Frontal cortex (tissue), 4 donors: ENCODE measurements around the gene ANKRD11. TPM values are rescaled to one million over a fixed set of nuclear protein-coding genes. Genes with fewer than 3 reads are reported as not detected.
"Not testable (repeated sequence)": the region's sequence is repeated elsewhere in the genome, so short reads cannot be mapped to it uniquely, and the experiment has no call there.

ENCODE experiments used
- DNase-seq, 2 donors: peaks; one replicate each; pipeline ENCODE4 v3.0.0; 2012; ENCODE audit warnings: low spot score in 2 of 2
- FAIRE-seq: peaks from 2 replicates; lab custom pipeline; 2012; peaks lifted over from hg19 to GRCh38; lab: Jason Lieb, UNC
- total RNA-seq: library from RNA; depleted of rRNA; stranded (reverse); fragments of >200 nt; gene quantifications from one replicate; pipeline ENCODE4 v1.2.3, GENCODE V29; 2014
- donor health status: control.
- donor health status: control.
- donor health status: control.

The ANKRD11 gene
- total RNA-seq, 1 donor from 2014 or later, result 27.7 TPM

- FAIRE-seq, result no peak
- no peak for DNase-seq
These were observed 174.4 kb downstream of the ANKRD11 start for GRCh38 chr16:89315791-89316581.

- DNase-seq, result no peak
- no peak for FAIRE-seq
These were observed 175.1 kb downstream of the ANKRD11 start for GRCh38 chr16:89315271-89315670.

DNA sequence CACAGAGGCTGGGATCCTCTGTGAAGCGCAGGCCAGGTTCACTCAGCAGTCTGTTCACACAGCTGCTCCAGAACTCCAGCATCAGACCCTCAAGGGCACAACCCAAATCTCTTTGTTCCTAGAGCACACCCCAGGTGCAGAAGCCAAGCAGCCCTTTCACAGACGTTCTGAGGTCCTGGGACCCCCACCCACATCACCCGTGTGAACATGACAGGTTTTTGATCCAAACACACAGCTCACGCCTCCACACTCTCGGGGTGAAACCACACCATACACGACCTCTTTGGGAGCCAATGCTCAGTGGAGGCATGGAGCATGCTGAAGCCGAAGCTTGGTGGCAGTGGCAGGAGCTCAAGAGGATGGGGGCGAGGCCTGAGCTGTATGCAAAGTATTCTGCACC lies 175.5 kb downstream of the ANKRD11 start:
- FAIRE-seq (no peak), DNase-seq (no peak)

GRCh38 chr16:89314357-89314756 lies 176.0 kb downstream of the ANKRD11 start:
- FAIRE-seq (no peak), DNase-seq (no peak)

GRCh38 chr16:89313583-89313982 lies 176.8 kb downstream of the ANKRD11 start:
- FAIRE-seq (no peak), DNase-seq (no peak)

DNA sequence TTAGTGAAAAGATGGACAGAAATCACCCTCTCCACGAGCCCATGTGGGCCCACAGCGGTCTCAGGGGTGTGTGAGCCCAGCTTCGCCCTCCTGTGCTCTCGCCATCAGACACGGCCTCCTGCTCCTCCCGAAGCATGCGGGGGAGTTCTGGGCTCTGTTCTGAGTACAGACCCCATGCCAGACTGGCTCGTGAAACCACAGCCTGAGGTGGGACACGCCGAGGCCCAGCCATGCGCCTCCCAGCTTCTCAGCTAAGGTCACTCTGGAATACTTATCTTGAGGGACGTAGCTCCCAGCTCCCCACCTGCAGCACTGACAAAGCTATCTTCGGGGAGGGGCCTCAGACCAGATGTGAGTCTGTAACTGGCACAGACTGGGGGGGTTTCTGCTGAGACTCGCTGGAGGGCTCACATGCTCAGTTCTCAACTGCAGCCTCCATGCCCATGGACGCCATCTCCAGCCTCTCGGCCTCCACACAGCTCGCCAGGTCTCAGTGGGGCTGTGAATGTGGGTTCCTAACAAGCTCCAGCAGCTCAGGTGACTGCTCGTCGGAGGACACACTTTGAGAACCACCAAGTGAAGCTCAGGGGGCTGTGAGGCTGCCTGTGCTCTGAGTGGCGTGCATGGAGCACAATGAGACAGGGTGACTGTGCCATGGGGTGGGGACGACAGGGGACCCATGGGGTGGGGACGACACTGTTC lies 177.6 kb downstream of the ANKRD11 start:
- DNase-seq, result no peak
- FAIRE-seq, result no peak

DNA sequence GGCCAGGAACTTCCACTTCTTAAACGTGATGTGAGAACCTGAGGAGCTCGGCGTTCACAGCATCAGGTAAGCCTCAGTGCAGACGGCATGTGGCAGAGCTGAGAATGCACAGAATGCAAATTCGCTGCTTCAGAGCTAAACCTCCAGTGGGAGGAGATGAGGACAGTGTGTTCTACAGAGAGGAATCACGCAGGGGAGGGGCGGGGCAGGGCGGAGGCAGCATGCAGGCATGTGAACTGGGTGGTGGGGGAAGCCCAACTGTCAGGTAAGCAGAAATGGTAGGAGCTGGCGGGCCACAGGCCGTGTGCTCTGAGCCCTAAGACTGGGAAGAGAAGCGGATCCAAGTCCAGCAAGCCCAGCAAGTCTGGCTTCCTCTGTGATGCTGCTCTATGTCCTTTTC lies 178.2 kb downstream of the ANKRD11 start:
- DNase-seq, result no peak
- FAIRE-seq, result no peak

DNA sequence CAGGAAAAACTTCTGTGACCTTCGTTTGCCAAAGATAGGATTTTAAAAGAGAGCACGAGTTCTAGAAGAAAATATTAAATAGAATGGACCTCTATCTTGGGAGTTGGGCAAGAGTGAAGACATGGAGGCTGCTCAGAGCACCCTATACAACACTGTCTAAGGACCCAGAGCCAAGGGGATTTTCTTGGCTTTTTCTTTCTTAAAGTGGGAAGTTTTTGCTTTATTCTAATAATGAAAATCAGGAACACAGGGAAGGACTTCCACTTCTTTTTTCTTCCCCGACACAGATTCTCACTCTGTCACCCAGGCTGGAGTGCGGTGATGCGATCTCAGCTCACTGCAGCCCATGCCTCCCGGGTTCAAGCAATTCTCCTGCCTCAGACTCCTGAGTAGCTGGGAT lies 178.7 kb downstream of the ANKRD11 start:
- no peak for FAIRE-seq

GRCh38 chr16:89309438-89310122 lies 180.8 kb downstream of the ANKRD11 start:
- FAIRE-seq (no peak), DNase-seq (no peak)

More for the DNA sequence above, 178.7 kb downstream of the ANKRD11 start:
- DNase-seq, result no peak

DNA sequence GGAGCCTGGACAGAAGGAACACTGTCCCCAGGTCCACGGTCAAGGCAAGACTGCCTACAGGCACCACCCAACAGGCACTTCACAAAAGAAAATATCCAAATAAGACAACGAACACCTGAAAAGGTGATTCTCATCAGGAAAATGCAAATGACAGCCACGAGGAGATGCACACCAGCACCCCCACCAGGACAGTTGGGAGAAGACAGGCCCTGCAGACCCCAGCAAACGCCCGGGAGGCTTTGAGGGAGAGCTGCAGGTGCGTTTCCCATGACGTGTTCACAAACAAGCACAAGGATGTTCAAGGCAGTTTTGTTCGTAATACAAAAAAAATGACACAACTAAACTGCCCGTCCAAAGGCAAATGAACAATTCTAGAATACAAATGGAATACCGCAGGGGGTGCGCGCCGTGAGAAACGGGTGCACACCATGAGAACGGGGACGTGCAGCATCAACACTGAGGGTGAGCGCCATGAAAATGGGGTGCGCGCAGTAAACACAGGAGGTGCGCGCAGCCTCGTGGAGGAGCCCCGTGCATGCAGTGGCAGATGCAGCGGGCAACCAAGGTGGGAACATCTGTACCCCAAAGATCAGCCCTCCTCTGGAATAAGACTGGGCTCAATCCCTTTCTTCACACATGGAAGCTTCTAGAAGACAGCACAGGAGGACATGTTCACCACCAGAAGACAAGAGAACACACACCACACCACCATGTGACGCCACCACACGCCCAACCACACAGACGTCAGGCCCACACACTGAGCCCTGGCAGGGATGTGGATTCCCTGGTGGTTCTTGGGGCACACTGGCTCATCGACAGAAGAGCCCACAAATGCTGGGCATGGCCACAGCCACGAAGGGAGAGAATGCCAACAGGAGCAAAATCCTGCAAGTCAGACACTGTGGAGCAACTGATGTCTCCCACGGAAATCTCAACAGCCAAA lies 181.7 kb downstream of the ANKRD11 start:
- no peak for FAIRE-seq
- DNase-seq, result no peak

- no peak for DNase-seq
- no peak for FAIRE-seq
These were observed 182.9 kb downstream of the ANKRD11 start for GRCh38 chr16:89307421-89307805.

DNA sequence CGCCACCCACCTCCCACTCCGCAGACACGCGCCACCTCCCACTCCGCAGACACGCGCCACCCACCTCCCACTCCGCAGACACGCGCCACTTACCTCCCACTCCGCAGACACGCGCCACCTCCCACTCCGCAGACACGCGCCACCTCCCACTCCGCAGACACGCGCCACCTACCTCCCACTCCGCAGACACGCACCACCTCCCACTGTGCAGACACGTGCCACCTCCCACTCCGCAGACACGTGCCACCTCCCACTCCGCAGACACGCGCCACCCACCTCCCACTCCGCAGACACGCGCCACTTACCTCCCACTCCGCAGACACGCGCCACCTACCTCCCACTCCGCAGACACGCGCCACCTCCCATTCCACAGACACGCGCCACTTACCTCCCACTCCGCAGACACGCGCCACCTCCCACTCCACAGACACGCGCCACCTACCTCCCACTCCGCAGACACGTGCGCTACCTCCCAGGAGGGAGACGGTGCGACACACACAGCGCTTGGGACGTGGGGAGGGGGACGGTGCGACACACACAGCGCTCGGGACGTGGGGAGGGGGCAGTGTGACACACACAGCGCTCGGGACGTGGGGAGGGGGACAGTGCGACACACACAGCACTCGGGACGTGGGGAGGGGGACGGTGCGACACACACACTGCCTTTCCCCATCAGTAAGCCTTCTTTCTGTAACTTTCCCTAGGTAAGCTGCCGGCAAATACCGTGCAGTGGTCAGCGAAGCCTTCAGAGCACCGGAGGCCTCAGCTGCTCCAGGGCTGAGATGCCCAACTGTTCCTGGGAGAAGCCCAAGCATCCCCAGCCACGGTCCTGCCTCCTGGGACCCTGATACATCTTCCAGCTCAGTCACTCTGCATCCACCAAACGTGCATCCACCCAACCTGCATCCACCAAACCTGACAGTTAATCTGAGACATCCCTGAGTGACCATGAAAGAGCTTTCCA lies 183.6 kb downstream of the ANKRD11 start:
- DNase-seq, FAIRE-seq: not testable (repeated sequence)

- DNase-seq (no peak), FAIRE-seq (no peak)
These were observed 185.2 kb downstream of the ANKRD11 start for GRCh38 chr16:89304941-89305705.

DNA sequence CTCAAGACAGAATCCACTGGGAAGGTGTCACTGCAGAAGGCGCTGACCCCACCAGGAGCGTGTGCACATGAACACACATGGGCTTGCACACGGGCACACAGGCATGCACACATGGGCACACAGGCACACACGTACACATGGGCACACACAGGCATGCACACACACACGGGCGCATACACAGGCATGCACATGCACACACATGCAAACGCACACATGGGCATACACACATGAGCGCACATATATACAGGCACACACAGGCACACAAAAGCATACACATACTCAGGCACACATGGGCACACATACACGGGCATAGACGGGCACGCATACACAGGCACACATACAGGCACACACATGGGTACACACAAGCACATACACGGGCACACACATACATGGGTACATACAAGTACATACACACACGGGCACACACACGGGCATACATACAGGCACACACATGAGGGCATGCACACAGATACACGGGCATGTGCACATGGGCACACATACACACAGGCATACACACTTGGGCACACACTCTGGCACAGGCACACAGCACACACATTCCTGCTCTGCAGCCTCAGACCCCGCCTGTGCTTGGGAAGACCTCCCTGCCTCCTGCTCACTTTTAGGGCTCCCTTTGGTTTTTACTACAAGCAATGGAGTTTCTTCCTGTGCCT lies 186.0 kb downstream of the ANKRD11 start:
- FAIRE-seq (no peak), DNase-seq (no peak)

GRCh38 chr16:89303617-89304016 lies 186.7 kb downstream of the ANKRD11 start:
- no peak for FAIRE-seq
- no peak for DNase-seq

DNA sequence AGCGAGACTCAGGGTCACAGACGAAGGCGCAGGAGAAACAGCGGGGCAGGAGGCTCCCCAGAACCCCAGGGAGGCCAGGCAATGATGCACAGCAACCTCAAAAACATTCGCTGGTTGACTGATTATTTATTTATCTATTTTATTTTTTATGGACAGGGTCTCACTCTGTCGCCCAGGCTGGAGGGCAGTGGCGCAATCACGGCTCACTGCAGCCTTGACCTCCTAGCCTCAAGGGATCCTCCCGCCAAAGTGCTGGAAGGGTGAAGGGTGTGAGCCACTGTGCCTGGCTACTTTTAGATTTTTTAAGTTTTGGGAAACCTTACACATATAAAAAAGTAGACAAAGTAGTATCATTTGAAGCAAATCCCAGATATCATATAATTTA lies 189.4 kb downstream of the ANKRD11 start:
- no peak for FAIRE-seq

GRCh38 chr16:89300311-89300975 lies 189.9 kb downstream of the ANKRD11 start:
- no peak for FAIRE-seq
- DNase-seq, result no peak

More for the DNA sequence above, 189.4 kb downstream of the ANKRD11 start:
- no peak for DNase-seq
